Right forelimb (tissue), 1 donor: ENCODE measurements around the gene ATXN7L3.
"Not testable (repeated sequence)": the region's sequence is repeated elsewhere in the genome, so short reads cannot be mapped to it uniquely, and the experiment has no call there.

ENCODE experiments used
- DNase-seq: peaks from one replicate; pipeline ENCODE4 v3.0.0-alpha.2; 2018

ATXN7L3 gene

DNA sequence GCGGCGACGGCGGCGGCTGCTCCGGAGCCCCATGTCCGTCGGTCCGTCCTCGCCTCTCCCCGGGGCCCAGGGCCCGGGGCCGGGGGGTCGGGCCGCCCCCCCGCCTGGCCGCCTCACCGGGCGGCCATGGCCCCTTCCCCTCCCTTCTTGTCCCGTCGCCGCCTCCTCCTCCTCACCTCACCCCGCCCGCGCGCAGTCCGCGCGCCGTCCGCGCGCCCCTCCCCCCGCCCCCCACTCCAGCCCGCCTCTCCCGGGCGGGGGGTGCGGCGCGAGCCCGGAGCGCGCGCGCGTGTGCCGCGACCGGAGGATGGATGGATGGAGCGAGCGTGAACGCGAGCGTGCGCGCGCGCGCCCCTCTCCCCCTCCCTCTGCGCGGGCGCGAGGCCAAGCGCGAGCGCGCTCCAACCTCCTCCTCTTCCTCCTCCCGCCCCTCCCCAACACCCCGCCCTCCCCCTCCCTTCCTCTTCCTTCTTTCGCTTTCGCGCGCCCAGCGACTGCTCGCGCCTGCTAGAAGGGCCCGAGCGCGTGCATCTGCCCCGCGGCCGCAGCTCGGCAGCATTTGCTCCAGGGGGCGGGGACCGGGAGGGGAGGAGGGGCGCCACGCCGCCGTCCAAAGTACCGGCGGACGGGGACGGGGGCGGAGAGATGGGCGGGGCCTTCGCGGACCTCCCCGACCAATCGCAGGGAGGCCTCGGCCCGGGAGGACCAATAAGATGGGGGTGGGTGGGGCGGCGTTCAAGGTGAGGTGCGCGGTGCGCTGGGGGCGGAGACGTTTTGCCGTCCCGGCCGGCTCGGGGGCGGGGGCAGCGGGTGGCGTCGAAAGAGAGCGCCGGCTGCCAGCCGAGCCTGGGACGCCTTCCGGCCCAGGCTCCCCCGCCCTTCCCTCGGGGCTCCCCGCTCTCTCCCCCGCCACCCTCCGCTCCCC lies at the start of gene ATXN7L3:
Gene ATXN7L3 (minus strand): TSS at position 332 of the 925 bp plus-strand sequence. CDS start 1,814 bp downstream, outside the sequence.
- DNase-seq: peak; percentile 99

DNA sequence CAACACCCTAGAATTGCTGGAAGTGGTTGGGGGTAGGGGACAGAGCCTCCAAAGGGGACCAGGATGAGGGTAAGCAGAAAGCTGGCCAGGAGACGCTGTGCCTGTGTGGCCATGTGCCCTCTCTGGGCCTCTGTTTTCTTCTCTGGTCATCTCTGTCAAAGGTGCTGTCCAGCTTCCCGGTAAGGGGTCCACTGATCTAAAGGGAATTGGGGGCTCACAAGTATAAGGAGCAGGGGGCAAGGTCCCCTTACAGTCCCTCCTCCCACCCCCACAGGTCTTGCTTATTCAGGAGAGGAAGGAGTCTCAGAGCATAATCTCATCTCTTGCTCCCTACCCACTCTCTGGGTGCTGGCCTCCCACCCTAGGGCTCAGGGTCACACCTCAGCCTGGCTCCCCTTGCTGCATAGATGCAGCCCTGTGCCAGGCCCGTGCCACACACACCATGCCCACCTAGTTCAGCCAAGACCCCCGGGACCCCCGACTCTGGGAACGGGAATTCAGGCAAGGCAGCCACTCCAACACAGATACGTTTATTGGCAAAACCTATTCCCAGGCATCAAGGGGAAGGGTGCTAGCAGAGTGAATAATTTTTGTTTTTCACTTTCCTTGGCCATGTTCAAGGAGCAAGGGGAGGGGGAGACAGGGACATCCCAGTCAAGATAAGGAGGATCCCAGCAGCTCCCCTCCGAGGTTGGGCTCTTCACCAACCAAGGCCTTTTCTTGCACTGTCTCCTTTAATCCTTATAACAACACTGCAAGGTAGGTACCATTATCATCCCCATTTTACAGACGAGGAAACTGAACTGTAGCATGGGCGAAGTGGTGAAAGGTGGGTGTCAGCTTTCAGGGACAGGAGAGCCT lies 48.4 kb upstream of the ATXN7L3 start:
- DNase-seq: no peak

- no peak for DNase-seq
Observed at GRCh38 chr17:44247440-44247841, 47.8 kb upstream of the ATXN7L3 start.

DNA sequence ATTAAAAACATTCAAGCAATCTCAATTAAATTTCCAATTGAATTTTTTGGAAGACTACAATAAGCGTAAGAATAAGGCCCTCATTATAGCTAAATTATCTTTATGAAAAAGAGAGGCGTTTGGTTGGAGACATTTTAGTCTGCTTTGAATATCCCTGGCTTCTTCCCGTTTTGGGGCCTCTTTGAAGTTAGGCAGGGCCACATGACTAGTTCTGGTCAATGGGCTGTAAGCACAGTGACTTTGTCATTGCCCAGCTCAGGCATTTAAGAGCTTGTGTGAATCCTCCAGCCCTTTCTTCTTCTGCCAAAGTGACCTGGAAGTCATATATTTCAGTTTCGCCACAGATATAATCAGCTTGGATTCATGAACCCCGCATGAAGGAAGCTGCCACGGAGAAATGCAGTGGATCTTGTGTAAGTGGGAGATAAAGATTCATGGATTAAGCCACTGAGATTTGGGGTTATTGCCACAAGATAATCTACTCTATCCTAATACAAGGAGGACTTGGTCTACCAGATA lies 41.5 kb upstream of the ATXN7L3 start:
- DNase-seq: no peak

DNA sequence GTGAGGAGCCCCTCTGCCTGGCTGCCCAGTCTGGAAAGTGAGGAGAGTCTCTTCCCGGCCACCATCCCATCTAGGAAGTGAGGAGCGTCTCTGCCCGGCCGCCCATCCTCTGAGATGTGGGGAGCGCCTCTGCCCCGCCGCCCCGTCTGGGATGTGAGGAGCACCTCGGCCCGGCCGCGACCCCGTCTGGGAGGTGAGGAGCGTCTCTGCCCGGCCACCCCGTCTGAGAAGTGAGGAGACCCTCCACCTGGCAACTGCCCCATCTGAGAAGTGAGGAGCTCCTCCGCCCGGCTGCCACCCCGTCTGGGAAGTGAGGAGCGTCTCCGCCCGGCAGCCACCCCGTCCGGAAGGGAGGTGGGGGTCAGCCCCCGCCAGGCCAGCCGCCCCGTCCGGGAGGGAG lies 38.2 kb upstream of the ATXN7L3 start:
- DNase-seq: not testable (repeated sequence)

- DNase-seq: no peak
Observed at GRCh38 chr17:44236444-44236991, 36.8 kb upstream of the ATXN7L3 start.

GRCh38 chr17:44235583-44235936 lies 35.9 kb upstream of the ATXN7L3 start:
- DNase-seq: no peak

- DNase-seq: no peak
Observed at GRCh38 chr17:44233582-44233981, 33.9 kb upstream of the ATXN7L3 start.

DNA sequence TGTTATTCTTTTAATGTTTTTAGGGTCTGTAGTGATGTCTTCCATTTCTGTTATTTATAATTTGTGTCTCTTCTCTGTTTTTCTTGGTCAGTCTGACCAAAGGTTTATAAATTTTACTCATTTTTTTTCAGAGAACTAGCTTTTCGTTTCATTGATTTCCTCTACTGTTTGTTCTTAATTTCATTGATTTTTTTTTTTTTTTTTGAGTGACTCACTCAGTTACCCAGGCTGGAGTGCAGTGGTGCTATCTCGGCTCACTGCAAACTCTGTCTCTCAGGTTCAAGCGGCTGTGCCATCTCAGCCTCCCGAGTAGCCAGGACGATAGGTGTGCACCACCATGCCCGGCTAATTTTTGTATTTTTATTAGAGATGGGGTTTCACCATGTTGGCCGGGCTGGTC lies 32.4 kb upstream of the ATXN7L3 start:
- DNase-seq: no peak

- DNase-seq: no peak
Observed at GRCh38 chr17:44230140-44230539, 30.5 kb upstream of the ATXN7L3 start.

DNA sequence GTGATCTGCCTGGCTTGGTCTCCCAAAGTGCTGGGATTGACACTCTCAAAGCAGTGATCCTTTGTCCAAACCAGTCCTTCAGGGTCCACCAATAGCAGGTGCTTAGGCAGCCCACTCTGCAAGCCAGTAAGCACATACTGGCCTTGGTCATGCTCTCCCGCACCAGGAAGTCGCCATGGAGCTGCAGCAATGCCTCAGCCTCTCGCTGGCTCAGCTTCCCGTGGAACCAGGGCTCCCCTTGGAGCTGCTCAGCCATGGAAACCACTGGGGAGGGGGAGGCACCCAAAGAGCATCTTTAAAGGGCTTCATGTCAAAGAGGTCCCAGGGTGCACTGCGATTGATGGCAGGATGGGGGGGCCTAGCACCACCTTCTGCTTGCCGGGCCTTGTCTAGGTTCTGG lies 29.4 kb upstream of the ATXN7L3 start:
- no peak for DNase-seq

GRCh38 chr17:44223541-44224071 lies 23.9 kb upstream of the ATXN7L3 start:
- DNase-seq: peak; percentile 77

DNA sequence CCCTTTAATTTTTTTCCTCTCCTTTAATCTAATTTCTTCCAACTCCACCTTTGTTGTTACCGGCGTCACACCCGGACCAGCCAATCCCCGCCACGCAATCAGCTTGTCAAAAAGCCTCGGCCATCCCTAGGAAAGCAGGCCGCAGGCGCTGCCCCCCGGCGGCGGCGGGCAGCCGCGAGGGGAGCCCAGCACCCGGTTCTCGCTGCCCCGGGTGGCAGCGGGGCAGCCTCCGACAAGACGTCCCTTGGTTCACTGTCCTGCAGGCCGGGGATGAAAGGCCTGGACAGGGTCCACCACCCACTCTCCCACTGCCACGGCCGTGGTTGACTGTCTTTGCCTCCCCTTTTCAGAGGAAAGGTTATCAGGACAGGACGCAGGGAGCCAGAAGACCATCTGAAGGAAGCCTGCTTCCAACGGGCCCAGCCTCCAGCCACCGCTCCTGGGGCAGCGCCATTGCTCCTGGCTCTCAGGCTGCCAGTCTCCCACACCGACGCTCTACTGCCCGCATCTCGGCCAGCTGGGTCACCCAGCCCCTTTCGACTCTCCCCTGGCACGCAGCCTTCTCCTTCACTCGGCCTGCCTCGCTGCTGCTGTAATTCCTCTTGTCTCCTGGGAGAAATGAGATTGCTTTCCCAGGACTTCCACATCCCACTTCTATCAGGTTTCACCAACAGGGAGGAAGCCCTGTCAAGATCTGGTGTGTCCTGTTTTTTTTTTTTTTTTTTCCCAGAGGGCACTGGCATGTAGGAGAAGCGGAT lies 22.6 kb upstream of the ATXN7L3 start:
- DNase-seq: peak; percentile 76

- no peak for DNase-seq
Observed at GRCh38 chr17:44221862-44222111, 22.1 kb upstream of the ATXN7L3 start.

GRCh38 chr17:44221084-44221861 lies 21.6 kb upstream of the ATXN7L3 start:
- DNase-seq: peak; percentile 90

GRCh38 chr17:44220213-44221083 lies 20.8 kb upstream of the ATXN7L3 start:
- DNase-seq: peak; percentile 77

GRCh38 chr17:44219616-44220212 lies 20.0 kb upstream of the ATXN7L3 start, which contains the start of gene UBTF:
Gene UBTF (minus strand): TSS chr17:44219675. CDS start chr17:44218229, 1,446 bp downstream.
- peak; percentile 89 for DNase-seq

- peak; percentile 83 for DNase-seq
Observed at GRCh38 chr17:44219108-44219615, 19.5 kb upstream of the ATXN7L3 start.

DNA sequence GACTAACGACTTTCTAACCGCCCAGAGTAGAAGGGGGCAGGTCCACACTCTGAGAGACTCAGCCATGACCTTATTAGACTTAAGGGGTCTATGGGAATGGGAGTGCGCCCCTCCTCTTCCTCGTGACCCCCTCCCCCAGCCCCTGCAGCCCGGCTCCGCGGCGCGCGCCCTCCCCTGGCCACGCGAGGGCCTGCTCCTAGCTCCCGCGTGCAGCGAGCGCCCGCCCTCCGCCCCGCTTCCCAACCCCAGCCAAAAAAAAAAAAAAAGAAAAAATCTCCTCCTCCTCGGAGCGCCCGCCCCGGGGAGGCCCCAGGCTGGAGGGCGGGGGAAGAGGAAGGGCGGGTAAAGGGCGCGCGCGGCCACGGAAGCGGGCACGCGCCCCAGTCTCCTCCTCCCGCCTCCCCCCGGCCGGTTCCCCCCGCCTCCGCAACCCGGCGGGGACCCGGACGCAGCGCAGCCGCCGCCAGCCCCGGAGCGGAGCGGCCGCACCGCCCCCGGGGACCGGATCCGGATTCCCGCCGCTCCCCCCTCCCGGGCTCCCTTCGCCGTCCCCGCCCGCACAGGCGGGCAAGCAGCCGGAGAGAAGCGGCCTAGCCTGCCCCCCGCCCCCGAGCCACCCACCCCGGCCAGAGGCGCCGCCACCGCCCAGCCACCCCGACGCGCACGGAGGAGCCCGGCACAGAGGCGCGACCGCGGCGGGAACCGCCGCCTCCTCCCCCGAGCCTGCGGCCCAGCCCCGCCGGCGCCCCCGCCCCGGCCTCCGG lies 18.8 kb upstream of the ATXN7L3 start:
- DNase-seq: peak; percentile 93
